GM21786 (cell line): Measurements from ENCODE around the gene CBX7.

Experiments
- ATAC-seq: cut with Tn5 transposase; IDR thresholded peaks from one replicate; pipeline ENCODE4 v1.9.1; 2021; ENCODE audit not compliant: unreplicated experiment

CBX7 gene

GRCh38 chr22:39094717-39095389 is 57.6 kb downstream of the CBX7 start:
- no peak for ATAC-seq

GRCh38 chr22:39092111-39092862 is 60.2 kb downstream of the CBX7 start:
- ATAC-seq: no peak

GRCh38 chr22:39091126-39092081 is 61.1 kb downstream of the CBX7 start:
- ATAC-seq: no peak

GRCh38 chr22:39090426-39091064 is 61.9 kb downstream of the CBX7 start:
- no peak for ATAC-seq

GRCh38 chr22:39089928-39090327 is 62.6 kb downstream of the CBX7 start:
- no peak for ATAC-seq

GRCh38 chr22:39088685-39089032 is 63.8 kb downstream of the CBX7 start:
- no peak for ATAC-seq

GRCh38 chr22:39087881-39088684 is 64.4 kb downstream of the CBX7 start:
- no peak for ATAC-seq

- ATAC-seq: no peak
These were observed 65.4 kb downstream of the CBX7 start for GRCh38 chr22:39087098-39087497.

- no peak for ATAC-seq
These were observed 67.8 kb downstream of the CBX7 start for GRCh38 chr22:39084666-39085065.

GRCh38 chr22:39083212-39084165 is 69.0 kb downstream of the CBX7 start:
- no peak for ATAC-seq

- no peak for ATAC-seq
These were observed 70.9 kb downstream of the CBX7 start for GRCh38 chr22:39081598-39081997.

- ATAC-seq: no peak
These were observed 71.5 kb downstream of the CBX7 start for GRCh38 chr22:39081016-39081415.
